ENCODE data around the gene PGD. TPM values are rescaled to one million over a fixed set of nuclear protein-coding genes. Genes with fewer than 3 reads are reported as not detected.

The PGD gene
- total and polyA plus RNA-seq, 10 of the 15 experiments (the other 5 are each of a cell fraction or from before 2014, with no cell fraction given), result 108 to 262 (median 171) TPM

- TF ChIP-seq SMC3 (IDR thresholded peaks at IDR 0.05; ENCODE audit: borderline replicate concordance, low read length), result no peak
- no peak for TF ChIP-seq ZBTB33 (IDR thresholded peaks at IDR 0.05)
- TF ChIP-seq ZNF274 (IDR thresholded peaks at IDR 0.05; ENCODE audit: insufficient read depth, insufficient read length), result no peak
- no peak for TF ChIP-seq YY1 (IDR thresholded peaks at IDR 0.05; ENCODE audit: low read depth, low read length)
- TF ChIP-seq E2F8 (IDR thresholded peaks at IDR 0.05; ENCODE audit: low read depth, partially characterized antibody), result no peak
- H3K36me3 ChIP-seq (ENCODE audit: control insufficient read depth in 2 of 2, insufficient read depth in 2 of 2, low read length in 1 of 2), result no peaks in the 10 kb centered on the region; a peak in 1 of 4 replicates
- FAIRE-seq (no peak), DNase-seq (ENCODE audit: low read depth, low spot score) (no peak), ATAC-seq (no peak)
- no peaks in the 10 kb centered on the region for H3K4me1 ChIP-seq (ENCODE audit: control insufficient read depth, insufficient read depth, low read length)
- no peaks in the 10 kb centered on the region for H4K20me1 ChIP-seq (ENCODE audit: control insufficient read depth, insufficient read depth)
- no peaks in the 10 kb centered on the region for H3K27me3 ChIP-seq (replicated peaks in 1 of 2; ENCODE audit: control insufficient read depth in 2 of 2, insufficient read depth in 2 of 2, low read length in 1 of 2)
- ChIA-PET CTCF (interaction anchor here (2.1 to 3.0 kb wide), 2 partner anchors 12 to 48 kb away, joined by 6 to 16 read pairs; no protein-coding TSS in a partner anchor), RAD21 (ENCODE audit: unreplicated experiment) (interaction anchor here (0.9 kb wide), 1 partner anchor 47 kb away, joined by 5 read pairs; no protein-coding TSS in a partner anchor), SMC1A (ENCODE audit: uncharacterized antibody, unreplicated experiment) (interaction anchor here (1.3 kb wide), 1 partner anchor 48 kb away, joined by 3 read pairs; no protein-coding TSS in a partner anchor), POLR2A (interaction anchor here (1.3 kb wide), 1 partner anchor 13 kb away, joined by 4 read pairs; no protein-coding TSS in a partner anchor)
- H3K9me3 ChIP-seq (replicated peaks; ENCODE audit: control insufficient read depth, insufficient read depth, low read length), result no peaks in the 10 kb centered on the region
- no peaks in the 10 kb centered on the region for H3K79me2 ChIP-seq (ENCODE audit: control insufficient read depth, insufficient read depth, low read length)
- no peak overlapping the region for H3K4me3 ChIP-seq
- H3K9ac ChIP-seq (ENCODE audit: control insufficient read depth, insufficient read depth, low read length), result no peak overlapping the region
- no peak overlapping the region for H2AFZ ChIP-seq (ENCODE audit: control insufficient read depth, low read depth, low read length)
- H3K27ac ChIP-seq (ENCODE audit: control insufficient read depth, insufficient read depth), result no peak overlapping the region
- H3K4me2 ChIP-seq (ENCODE audit: control insufficient read depth, insufficient read depth), result no peak overlapping the region
- intact Hi-C loops (cut with micrococcal nuclease; ENCODE audit: unreplicated experiment), result no loop called here
- 91% methylated on average over 7 of the region's 7 CpGs for WGBS (ENCODE audit: insufficient coverage, insufficient replicate concordance, low lambda C conversion rate, missing lambda C conversion rate)
- in situ Hi-C loops (cut with MboI), result no loop called here
- BruUV-seq (replicated peaks), result no TSS peak
Measured at GRCh38 chr1:10446790-10447422, 48.0 kb downstream of the PGD start.

Data from GM12878 (cell line).